Stimulated activated naive CD8-positive, alpha-beta T cell treated with anti-CD3 and anti-CD28 coated beads, Interleukin-15, Interleukin-2, amounts not matched to agents 100 ng/mL and 50 ng/mL, for 24 hours (primary cell): ENCODE data around the gene LPGAT1.
A peak's percentile ranks its signal among the peaks of the same experiment; 100 is the strongest.

Source experiments
- H3K27ac Mint-ChIP-seq: one replicate; pipeline ENCODE4 v1.8.0; 2021; ENCODE audit warnings: mild to moderate bottlenecking, mixed read lengths
- H3K27me3 Mint-ChIP-seq: one replicate; pipeline ENCODE4 v1.8.0; 2021; ENCODE audit warnings: mixed read lengths
- H3K36me3 Mint-ChIP-seq: one replicate; pipeline ENCODE4 v1.8.0; 2021; ENCODE audit warnings: low read depth, mixed read lengths
- H3K4me1 Mint-ChIP-seq: one replicate; pipeline ENCODE4 v1.8.0; 2021; ENCODE audit warnings: low read depth, mixed read lengths
- H3K4me3 Mint-ChIP-seq: one replicate; pipeline ENCODE4 v1.8.0; 2021; ENCODE audit warnings: mild to moderate bottlenecking, mixed read lengths
- H3K9me3 Mint-ChIP-seq: one replicate; pipeline ENCODE4 v1.8.0; 2021; ENCODE audit warnings: mixed read lengths

The LPGAT1 gene

DNA sequence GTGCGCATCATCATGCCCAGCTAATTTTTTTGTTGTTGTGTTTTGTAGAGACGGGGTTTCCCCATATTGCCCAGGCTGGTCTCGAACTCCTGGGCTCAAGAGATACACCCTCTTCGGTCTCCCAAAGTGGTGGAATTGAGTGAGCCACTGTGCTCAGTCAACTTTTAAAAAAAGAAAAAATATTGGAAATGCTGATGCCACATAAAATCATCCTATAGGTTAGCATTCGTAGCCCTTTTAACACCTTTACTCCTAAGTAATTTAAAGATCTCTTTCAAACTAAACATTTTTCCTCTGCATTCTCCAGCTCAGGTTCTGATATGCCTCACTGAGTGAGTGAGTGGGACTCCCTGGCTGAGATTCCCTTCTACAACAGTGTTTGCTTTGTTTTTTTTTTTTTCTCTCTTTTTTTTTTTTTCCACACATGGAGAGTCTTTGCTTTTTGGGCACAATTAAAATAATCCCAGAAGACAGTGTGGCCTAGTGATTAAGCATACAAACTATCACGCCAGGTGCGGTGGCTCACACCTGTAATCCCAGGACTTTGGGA is 74.0 kb downstream of the LPGAT1 start:
- Mint-ChIP-seq H3K4me1 (no peaks in the 10 kb centered on the region), H3K36me3 (peaks cover 19% of the 10 kb centered on the region), H3K27me3 (no peaks in the 10 kb centered on the region), H3K4me3 (no peak overlapping the region), H3K27ac (peak overlapping the region; percentile 71), H3K9me3 (no peaks in the 10 kb centered on the region)

- Mint-ChIP-seq H3K36me3 (peaks cover 29% of the 10 kb centered on the region), H3K4me3 (no peak overlapping the region), H3K4me1 (peaks cover 4% of the 10 kb centered on the region), H3K27me3 (no peaks in the 10 kb centered on the region), H3K27ac (no peak overlapping the region), H3K9me3 (no peaks in the 10 kb centered on the region)
Measured at GRCh38 chr1:211753649-211754251, 76.8 kb downstream of the LPGAT1 start.

DNA sequence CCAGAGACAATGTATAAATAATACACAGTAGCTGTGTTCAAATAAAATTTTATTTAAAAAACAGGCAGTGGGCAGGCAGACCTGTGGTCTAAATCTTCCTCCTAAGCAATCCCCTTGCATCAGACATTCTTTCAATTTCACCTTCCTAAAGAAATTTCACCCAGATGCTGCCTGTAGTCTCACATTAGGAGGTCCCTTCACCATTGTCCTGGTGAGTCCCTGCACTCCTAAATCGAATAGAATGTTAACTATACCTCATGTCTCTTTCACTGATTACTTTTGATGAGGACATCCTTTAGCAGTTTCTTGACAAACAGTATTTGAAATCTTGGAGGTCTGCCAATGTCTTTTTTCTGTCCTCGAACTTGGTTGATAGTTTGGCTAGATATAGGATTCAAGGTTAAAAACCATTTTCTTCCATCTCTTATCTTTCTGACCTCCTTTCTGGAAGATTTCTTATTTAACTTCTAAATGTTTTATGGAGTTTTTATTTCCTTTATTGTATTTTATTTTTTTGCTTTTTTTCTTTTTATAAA is 77.5 kb downstream of the LPGAT1 start:
- Mint-ChIP-seq H3K4me3 (no peak overlapping the region), H3K36me3 (peaks cover 25% of the 10 kb centered on the region), H3K27ac (no peak overlapping the region), H3K4me1 (peaks cover 4% of the 10 kb centered on the region), H3K9me3 (no peaks in the 10 kb centered on the region), H3K27me3 (no peaks in the 10 kb centered on the region)

GRCh38 chr1:211752317-211752716 is 78.2 kb downstream of the LPGAT1 start:
- peaks cover 4% of the 10 kb centered on the region for H3K4me1 Mint-ChIP-seq
- no peak overlapping the region for H3K4me3 Mint-ChIP-seq
- H3K9me3 Mint-ChIP-seq: no peaks in the 10 kb centered on the region
- H3K36me3 Mint-ChIP-seq: peaks cover 18% of the 10 kb centered on the region
- no peaks in the 10 kb centered on the region for H3K27me3 Mint-ChIP-seq
- H3K27ac Mint-ChIP-seq: peak overlapping the region; percentile 21

GRCh38 chr1:211751438-211751837 is 79.1 kb downstream of the LPGAT1 start:
- Mint-ChIP-seq H3K9me3 (no peaks in the 10 kb centered on the region), H3K4me1 (peaks cover 4% of the 10 kb centered on the region), H3K27me3 (no peaks in the 10 kb centered on the region), H3K4me3 (no peak overlapping the region), H3K36me3 (peaks cover 22% of the 10 kb centered on the region), H3K27ac (no peak overlapping the region)

DNA sequence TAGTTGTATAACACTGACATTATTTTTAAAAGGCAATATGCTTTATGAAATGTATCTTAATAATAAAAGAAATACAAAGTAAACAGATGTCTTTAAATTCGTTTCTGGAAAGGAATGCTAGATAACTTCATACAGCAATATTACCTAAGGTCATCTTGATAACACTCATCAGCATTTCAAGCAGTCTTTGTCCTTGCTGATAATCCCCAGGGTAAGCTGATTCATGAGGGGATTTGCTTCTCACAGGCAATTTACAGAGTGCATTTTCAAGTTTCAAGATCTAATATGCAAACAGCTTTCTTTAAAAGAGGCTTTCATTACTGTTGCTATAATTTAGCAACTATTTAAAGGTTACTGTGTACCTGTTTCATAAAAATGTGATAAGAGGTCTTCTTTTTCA is 80.0 kb downstream of the LPGAT1 start:
- peaks cover 22% of the 10 kb centered on the region for H3K36me3 Mint-ChIP-seq
- no peak overlapping the region for H3K27ac Mint-ChIP-seq
- H3K9me3 Mint-ChIP-seq: no peaks in the 10 kb centered on the region
- no peaks in the 10 kb centered on the region for H3K27me3 Mint-ChIP-seq
- no peak overlapping the region for H3K4me3 Mint-ChIP-seq
- peaks cover 4% of the 10 kb centered on the region for H3K4me1 Mint-ChIP-seq

DNA sequence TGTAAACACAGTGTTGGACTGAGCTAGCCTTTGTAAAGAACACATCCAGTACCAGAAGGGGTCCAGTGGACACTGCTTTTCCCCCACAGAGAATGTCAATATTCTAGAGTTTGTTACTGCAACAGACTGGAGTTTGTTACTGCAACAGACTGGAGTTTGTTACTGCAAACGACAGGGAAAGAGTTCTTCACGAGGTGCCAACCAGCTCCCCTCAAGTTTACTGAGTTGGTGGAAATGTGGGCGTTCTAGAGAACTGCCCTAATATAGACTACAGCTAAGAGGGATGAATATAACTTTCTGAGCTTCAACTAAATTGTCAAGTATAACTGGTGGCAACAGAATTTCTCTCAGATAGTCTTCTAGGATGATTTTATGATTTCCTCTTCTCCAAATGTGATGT is 81.3 kb downstream of the LPGAT1 start:
- H3K36me3 Mint-ChIP-seq: peaks cover 22% of the 10 kb centered on the region
- no peak overlapping the region for H3K4me3 Mint-ChIP-seq

GRCh38 chr1:211748810-211749209 is 81.8 kb downstream of the LPGAT1 start:
- H3K4me3 Mint-ChIP-seq: no peak overlapping the region
- no peaks in the 10 kb centered on the region for H3K27me3 Mint-ChIP-seq
- no peaks in the 10 kb centered on the region for H3K9me3 Mint-ChIP-seq
- peaks cover 22% of the 10 kb centered on the region for H3K36me3 Mint-ChIP-seq
- no peak overlapping the region for H3K27ac Mint-ChIP-seq
- H3K4me1 Mint-ChIP-seq: peaks cover 4% of the 10 kb centered on the region

More for the DNA sequence above, 81.3 kb downstream of the LPGAT1 start:
- Mint-ChIP-seq H3K4me1 (peaks cover 4% of the 10 kb centered on the region), H3K9me3 (no peaks in the 10 kb centered on the region), H3K27ac (no peak overlapping the region), H3K27me3 (no peaks in the 10 kb centered on the region)

DNA sequence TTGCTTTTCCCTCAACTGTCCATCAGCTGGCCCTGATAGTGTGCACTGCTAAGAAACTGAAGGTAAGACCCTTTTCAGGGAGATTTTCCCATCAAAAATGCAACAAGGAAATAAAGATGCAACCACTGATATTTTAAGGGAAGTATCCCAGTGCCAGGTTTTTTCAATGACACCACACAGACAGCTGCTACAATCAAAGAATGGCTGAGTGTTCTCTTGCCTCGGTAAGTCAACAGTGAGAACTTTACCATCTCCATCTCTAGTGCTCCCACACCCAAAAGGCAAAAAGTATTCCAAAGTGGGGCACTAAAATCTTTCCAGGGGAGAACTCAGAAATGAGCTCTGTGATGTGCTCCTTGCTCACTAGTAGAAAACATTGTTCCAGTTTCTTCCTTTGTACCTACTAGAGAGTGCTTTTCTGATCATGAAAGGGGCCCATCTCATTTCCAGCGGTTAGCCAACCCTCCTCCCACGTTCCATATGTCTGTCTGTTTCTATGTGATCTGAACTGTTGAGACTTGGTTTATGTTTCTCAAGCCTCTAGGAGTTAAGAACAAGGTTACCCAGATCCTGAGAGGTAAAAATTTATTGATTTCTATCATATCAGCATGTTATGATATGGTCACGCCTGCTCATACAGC is 87.6 kb downstream of the LPGAT1 start:
- Mint-ChIP-seq H3K27me3 (no peaks in the 10 kb centered on the region), H3K4me1 (peaks cover 25% of the 10 kb centered on the region), H3K36me3 (peaks cover 6% of the 10 kb centered on the region), H3K27ac (no peak overlapping the region), H3K9me3 (no peaks in the 10 kb centered on the region), H3K4me3 (no peak overlapping the region)

DNA sequence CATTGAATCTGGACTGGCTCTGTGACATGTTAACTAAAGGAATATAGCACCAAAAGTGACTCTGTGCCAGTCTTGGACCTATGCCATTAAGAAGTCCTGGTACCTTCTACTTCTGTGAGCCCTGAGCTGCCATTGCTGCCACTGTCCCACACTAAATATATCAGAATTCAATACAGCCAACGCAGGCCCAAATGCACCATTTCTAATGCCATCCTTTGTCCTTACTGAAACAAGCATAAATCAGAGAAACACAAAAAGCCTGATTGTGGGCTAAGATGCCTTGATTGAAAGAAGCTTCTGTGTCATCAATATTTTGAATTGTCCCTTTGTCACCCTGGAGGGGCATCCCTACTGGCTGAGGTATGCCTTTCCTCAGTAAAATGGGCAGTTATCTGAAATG is 88.3 kb downstream of the LPGAT1 start:
- peaks cover 32% of the 10 kb centered on the region for H3K4me1 Mint-ChIP-seq
- no peak overlapping the region for H3K27ac Mint-ChIP-seq
- peaks cover 6% of the 10 kb centered on the region for H3K36me3 Mint-ChIP-seq
- H3K27me3 Mint-ChIP-seq: no peaks in the 10 kb centered on the region
- no peak overlapping the region for H3K4me3 Mint-ChIP-seq
- H3K9me3 Mint-ChIP-seq: no peaks in the 10 kb centered on the region

DNA sequence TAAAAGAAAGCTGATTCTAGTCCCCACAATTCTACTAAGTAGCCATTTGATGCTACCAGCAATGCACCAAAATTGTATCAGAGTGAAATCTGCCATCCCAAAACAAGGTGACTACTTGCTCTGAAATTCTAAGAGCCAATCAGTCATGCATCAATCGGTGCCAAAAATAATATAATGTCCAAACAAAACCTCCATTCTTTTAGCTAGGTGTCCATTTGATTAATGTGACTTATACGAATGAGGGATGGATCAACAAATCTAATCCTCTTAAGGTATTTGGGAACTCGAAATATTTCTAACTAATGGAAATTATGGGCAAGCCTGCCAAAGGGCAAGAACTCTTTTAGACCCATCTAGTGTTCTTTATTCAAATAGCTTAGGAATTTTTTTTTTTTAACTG is 88.8 kb downstream of the LPGAT1 start:
- Mint-ChIP-seq H3K9me3 (no peaks in the 10 kb centered on the region), H3K36me3 (peaks cover 2% of the 10 kb centered on the region), H3K4me1 (peaks cover 33% of the 10 kb centered on the region), H3K27ac (no peak overlapping the region), H3K4me3 (no peak overlapping the region), H3K27me3 (no peaks in the 10 kb centered on the region)

GRCh38 chr1:211741116-211741515 is 89.4 kb downstream of the LPGAT1 start:
- Mint-ChIP-seq H3K36me3 (no peaks in the 10 kb centered on the region), H3K9me3 (no peaks in the 10 kb centered on the region), H3K27ac (no peak overlapping the region), H3K4me1 (peaks cover 33% of the 10 kb centered on the region), H3K27me3 (no peaks in the 10 kb centered on the region), H3K4me3 (no peak overlapping the region)

- no peak overlapping the region for H3K27ac Mint-ChIP-seq
- H3K36me3 Mint-ChIP-seq: no peaks in the 10 kb centered on the region
- H3K4me3 Mint-ChIP-seq: no peak overlapping the region
- no peaks in the 10 kb centered on the region for H3K27me3 Mint-ChIP-seq
- H3K4me1 Mint-ChIP-seq: peaks cover 33% of the 10 kb centered on the region
- no peaks in the 10 kb centered on the region for H3K9me3 Mint-ChIP-seq
Measured at GRCh38 chr1:211739671-211740411, 90.7 kb downstream of the LPGAT1 start.

GRCh38 chr1:211738691-211739301 is 91.8 kb downstream of the LPGAT1 start:
- peak overlapping the region; percentile 8 for H3K27ac Mint-ChIP-seq
- no peaks in the 10 kb centered on the region for H3K9me3 Mint-ChIP-seq
- peaks cover 33% of the 10 kb centered on the region for H3K4me1 Mint-ChIP-seq
- H3K27me3 Mint-ChIP-seq: no peaks in the 10 kb centered on the region
- no peaks in the 10 kb centered on the region for H3K36me3 Mint-ChIP-seq
- H3K4me3 Mint-ChIP-seq: peak overlapping the region; percentile 37
